Stimulated activated CD4-positive, alpha-beta T cell treated with anti-CD3 and anti-CD28 coated beads, Interleukin-15, amount 100 ng/mL, for 24 hours (primary cell): ENCODE measurements around the gene PLCH1.

ENCODE experiments used
- DNase-seq: peaks from one replicate; pipeline ENCODE4 v3.0.0-alpha.2; 2020

Gene PLCH1

GRCh38 chr3:155329513-155330048 lies 415.3 kb downstream of the PLCH1 start:
- no peak for DNase-seq

- DNase-seq, result no peak
Observed at GRCh38 chr3:155327871-155328270, 417.0 kb downstream of the PLCH1 start.

GRCh38 chr3:155327430-155327829 lies 417.4 kb downstream of the PLCH1 start:
- no peak for DNase-seq

DNA sequence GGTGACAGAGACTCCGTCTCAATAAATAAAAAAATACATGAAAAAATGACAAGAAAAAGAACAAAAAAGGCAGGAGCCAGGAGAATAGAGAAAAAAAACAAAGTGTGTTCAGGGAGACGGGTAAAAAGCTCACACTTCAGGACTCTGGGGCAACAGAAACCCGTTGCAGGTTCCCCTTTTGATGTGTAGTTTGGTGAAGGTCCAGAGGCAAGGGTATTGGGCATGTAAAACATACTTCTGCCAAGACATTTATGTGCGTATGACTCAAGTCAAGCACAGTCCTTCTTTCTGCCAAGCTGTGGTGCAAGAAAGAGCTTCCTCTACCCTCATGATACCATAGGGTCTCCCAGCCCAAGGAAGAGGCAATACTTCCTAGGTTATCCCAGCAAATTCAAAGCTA lies 418.0 kb downstream of the PLCH1 start:
- no peak for DNase-seq

DNA sequence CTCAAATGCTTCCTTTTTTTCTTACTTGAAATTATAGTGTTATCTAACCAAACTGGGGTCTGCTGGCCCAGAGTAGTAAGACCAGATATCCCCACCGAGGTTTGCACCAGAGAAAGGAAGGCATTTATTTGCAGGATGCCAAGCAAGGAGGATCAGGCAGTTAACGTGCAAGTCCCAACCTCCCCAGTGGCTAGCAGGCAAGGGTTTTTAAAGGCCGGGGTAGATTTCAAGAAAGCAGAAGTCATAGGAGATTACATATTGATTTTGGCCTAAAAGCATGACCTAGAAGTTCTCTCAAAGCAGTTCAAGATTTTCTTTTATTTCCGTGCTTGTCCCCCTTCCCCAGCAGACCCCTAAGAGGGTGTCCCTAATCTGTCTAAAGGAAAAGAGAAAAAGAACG lies 418.6 kb downstream of the PLCH1 start:
- no peak for DNase-seq
